Right forelimb (tissue), 1 donor: ENCODE measurements around the gene ZBTB7C.

ENCODE experiments used
- DNase-seq: peaks from one replicate; pipeline ENCODE4 v3.0.0-alpha.2; 2018

The ZBTB7C gene

DNA sequence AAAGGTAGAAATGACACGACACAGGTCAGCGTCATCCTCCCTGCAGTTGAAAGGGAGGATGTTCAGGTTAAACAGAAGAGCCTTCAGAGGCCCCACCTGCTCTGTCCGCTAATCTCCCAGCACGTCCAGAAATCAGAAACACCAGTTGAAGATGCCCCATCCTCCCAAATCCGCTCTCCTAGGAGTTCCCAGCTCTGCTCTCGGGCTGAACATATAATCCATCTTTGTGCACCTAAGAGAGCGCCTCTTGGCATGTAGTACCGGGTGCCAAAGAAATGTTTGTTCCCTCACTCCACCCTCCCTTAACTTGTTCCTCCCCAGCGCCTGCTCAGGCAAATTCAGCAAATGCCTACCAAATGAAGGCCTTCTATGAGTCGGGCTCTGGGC, 333.5 kb downstream of the ZBTB7C start:
- DNase-seq: no peak

DNA sequence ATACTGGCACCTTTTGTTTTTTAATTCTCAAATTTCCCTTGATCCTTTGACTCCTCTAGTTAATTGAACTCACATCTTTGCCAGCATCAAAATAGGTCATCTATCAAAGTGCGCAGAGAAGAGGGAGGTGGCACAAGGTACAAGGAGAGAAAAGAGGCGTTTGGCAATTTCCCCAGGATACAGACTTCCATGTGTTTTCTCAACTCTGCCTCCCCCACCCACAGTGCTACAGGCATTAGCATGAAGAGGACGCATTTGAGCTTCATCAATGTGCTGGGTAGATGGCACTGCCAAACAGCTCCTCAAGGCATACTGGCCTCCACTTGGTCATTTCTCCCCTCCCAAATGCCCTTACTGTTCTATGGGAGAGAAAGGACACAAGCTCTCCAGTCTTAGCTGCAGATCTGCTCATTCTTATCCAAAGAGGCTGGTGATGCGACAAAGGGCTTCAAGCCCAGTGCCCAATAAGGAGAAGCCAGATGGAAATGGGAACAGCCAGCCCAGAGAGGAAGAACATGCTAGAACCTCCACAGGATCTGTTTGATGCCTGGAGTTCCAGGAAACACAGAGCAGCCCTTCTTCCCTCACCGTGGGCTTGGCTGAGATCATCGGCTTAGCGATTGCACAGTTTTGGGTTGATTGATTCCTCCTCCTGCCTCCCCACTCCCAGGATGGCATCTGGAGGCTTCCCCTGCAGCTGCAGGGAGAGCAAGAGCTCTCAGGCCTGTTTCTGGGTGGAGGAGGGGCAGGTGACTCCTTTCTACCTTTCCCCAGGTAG, 334.1 kb downstream of the ZBTB7C start:
- DNase-seq: no peak

- DNase-seq: no peak
Observed at GRCh38 chr18:48073211-48073930, 335.8 kb downstream of the ZBTB7C start.

- peak; percentile 60 for DNase-seq
Observed at GRCh38 chr18:48072428-48073204, 336.6 kb downstream of the ZBTB7C start.

DNA sequence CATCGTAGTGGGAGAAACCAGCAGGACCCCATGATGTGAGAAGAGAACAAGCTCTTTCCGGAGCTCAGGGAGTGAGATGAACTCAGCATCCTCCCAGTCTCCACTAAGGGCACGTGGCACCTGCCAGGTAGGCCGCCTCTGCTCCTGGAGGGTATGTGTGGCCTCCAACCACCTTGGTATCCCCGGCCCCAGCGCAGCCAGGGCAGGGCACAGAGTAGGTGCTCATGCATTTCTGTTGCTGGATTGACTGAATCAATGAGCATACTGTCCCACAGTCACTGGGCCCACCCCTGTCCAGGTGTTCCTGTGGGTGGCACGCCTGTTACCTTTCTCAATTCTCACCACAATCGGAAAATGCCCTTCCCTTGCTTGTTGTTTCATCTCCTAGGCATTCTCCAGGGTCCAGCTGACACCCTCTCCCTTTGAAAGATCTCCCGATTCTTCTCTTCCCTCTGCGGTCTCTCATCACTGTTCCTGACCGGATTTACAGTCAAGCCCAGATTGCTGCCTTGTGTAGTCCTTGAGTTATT, 340.2 kb downstream of the ZBTB7C start:
- DNase-seq: no peak

- DNase-seq: no peak
Observed at GRCh38 chr18:48066225-48066652, 342.9 kb downstream of the ZBTB7C start.

- no peak for DNase-seq
Observed at GRCh38 chr18:48065601-48065995, 343.6 kb downstream of the ZBTB7C start.

DNA sequence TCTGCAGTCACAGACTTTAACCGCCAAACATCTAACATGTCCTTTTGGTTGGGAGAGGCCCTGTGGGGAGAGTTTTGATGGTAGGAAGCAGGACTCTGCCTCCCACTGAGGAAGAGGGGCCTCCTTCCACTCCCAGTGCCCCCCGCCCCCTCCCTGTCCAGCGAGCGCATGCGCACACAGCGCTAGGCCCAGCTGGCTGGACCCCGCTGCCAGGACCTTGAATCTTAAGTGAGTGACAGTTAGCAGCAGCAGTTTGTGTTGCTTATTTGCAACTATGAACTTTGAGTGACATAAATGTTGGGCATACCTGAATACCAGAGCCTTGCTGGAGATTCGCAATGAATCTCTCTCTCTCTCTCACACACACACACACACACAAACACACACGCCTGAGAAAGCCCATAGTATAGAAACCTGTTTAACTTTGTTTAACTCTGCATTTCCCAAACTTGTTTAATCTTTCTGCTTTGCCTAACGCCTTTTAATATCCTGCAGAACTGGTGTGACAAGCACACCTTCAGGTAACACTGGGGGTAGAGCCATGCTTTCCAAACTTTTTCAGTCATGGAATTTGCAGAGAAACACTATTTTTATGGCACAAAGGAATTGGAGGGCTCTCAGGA, 344.1 kb downstream of the ZBTB7C start:
- DNase-seq: no peak

DNA sequence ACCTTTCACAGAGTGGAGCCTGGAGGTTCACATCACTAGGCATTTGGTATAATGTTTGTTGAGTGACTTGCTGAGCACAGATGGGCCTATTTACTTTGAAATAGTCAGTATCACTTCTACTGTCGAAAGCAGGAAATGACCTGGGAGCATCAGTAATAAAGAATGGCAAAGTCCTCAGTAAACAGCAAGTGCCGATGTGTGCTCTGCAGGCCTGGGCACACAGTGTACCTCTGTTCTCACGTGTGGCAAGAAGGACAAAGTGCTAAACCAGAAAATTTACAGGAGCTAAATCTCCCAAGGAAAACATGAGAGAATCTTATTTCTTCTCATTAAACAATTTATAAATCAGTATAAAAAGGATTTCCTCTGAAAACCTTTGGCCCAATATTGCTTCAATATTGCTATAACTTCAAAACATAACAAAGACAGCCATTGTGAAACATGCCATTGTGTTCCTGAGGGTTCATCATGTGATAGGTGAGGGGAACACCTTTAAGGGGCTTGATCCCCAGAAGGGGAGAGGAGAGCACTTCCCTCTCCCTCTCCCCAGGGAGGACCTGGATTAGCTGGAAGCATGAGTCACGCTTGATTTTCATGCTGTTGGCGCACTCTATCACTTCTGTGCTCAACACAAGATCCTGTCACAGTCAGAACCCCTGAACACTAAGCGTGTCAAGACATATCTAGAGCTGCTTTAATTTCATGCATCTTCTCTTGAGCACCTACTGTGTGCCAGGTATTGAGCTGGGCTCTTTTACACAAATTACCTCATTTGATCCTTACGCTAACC, 347.2 kb downstream of the ZBTB7C start:
- no peak for DNase-seq

- DNase-seq: no peak
Observed at GRCh38 chr18:48060970-48061369, 348.2 kb downstream of the ZBTB7C start.

GRCh38 chr18:48060346-48060745, 348.8 kb downstream of the ZBTB7C start:
- no peak for DNase-seq

DNA sequence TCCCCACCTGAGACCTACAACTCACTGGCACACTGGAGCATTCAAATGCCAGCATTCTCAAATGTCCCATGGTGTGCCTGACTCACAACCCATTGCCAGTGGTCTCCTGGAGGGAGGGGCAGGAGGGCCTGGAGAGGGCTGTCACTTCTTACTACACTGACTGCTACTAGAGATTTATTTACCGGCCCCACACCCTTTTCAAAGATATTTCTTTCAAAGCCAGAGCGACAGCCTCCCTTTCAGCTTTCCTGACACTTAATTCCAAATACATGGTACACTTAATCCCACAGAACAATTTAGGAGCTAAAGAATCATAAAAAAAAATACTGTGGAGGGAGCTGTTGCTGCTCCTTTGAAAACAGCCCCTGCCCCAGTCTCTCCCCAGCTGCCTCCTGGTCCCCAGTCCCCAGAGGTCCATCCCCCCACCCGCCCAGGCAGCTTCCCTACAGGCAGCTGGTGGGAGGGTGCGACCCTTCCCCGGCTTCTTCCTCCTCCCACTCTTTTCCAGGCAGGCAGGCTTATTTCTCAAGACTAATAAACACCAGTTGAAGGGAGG, 349.6 kb downstream of the ZBTB7C start:
- DNase-seq: no peak

DNA sequence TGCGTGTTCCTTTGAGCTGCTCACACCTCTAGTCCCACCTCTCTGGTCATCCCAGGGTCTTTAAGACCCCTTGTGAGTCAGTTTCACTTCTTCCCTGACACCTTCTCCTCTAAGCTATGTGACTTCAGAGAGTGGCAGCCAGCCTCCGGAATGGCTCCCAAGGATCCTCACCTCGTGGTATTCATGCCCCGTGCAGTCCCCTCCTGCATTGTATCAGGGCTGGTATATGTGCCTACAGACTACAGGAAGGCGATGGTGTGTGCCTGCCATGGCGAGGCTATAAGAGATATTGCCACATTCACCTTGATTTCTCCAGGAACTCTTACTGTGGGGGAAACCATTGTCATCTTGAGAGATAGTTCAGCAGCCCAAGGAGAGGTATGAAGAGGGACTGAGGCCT, 350.7 kb downstream of the ZBTB7C start:
- no peak for DNase-seq

DNA sequence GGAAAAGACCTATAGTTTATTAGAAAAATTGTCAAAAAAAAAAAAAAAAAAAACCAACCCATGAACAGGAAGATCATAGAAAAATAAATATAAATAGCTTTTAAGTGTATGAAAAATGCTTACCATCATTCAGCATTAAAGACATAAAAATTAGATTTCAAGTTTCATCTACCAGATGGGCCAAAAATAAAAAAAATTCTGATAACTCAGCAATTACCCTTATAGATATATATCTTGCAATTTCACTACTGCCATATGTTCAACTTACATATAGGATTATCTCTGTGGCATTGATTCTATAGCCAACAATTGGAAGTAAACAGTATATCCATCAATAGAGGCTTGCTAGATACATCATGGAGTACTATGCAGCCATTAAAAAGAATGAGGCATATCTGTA, 352.2 kb downstream of the ZBTB7C start:
- no peak for DNase-seq

- no peak for DNase-seq
Observed at GRCh38 chr18:48055351-48055750, 353.8 kb downstream of the ZBTB7C start.

- DNase-seq: no peak
Observed at GRCh38 chr18:48053881-48054816, 355.0 kb downstream of the ZBTB7C start.

DNA sequence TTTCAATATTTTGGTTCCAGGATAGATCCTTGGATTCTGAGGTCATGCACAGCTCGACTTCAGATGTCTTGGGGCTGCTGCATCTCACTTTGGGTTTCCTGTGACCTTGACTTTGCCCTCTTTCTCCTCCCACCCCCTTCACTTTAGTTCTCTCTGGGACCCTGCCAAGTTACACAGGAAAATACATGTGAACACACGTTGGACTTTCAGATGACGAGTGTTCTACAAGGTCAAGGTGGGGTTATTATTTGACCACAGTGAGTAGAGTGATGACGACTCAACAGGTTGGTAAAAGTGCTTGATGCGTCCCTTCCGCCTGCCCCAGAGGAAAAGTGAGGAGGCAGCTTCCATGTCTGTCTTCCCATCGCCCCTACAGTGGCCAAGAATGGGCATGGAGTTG, 356.3 kb downstream of the ZBTB7C start:
- no peak for DNase-seq

DNA sequence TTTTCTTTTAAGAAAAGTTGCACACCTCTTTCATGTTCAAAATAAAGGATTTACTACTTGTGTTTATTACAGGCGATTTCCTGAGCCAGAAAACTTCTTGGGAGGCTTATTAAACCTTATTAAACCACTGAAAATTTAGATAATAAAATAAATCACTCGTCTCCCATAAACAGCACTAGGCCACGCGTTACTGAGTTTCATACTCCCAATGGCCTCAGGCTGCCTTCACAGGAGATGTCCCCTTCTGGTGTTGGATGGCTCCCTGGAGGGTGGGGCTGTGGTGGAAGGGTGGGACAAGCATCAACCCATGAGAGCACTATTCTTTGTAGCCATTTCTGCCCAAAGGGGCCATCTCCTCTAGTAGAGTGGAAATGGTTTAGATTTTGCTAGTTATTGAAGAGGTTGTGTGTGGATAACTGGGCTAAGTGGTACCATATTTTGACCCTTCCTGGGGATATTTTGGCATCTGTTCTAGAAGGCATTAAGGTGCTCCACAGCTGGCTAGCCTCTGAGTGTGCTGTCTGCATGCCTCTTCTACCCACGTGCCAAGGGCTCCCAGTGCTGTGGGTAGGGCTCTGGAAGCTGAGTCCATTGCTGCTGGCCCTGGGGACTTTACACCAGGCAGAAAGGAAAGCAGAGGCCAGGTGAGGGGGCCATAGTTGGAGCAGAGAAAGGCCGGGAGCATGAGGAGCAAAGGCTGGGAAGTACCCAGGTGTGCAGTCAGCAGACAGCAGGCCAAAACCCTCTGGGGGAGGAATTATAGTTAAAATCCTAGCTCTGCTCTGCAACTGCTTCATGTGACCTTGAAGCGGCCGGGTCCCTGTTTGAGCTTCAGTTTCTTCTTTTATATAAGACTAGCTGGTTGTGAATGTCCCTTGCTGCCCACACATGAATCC, 357.0 kb downstream of the ZBTB7C start:
- no peak for DNase-seq

GRCh38 chr18:48050176-48050575, 359.0 kb downstream of the ZBTB7C start:
- DNase-seq: no peak
